B cell (primary cell): ENCODE measurements around the gene ELMO1. TPM values are rescaled to one million over a fixed set of nuclear protein-coding genes. Genes with fewer than 3 reads are reported as not detected.

Experiments used
- ATAC-seq: fragments of 200-7000 bp; cut with Tn5 transposase; one replicate; pipeline ENCODE4 v1.10.0; 2021; ENCODE audit warnings: low read depth, mild to moderate bottlenecking, moderate number of reproducible peaks, moderate library complexity
- CTCF ChIA-PET: fragments of 350-600 bp; sonication (Branson Sonifier 250); formaldehyde crosslinking; loops from one replicate; lab custom pipeline; 2021; ENCODE audit warnings: antibody characterized with exemption, inconsistent platforms; lab: Charles Lee
- POLR2A ChIA-PET: fragments of 350-600 bp; sonication (Branson Sonifier 250); formaldehyde crosslinking; loops from one replicate; lab custom pipeline; 2021; ENCODE audit warnings: antibody characterized with exemption; lab: Charles Lee
- DNase-seq: peaks from one replicate; pipeline ENCODE4 v3.0.0; 2013
- H2AFZ ChIP-seq: 2 replicates; pipeline ENCODE4 v1.6.1; 2012; ENCODE audit warnings: mild to moderate bottlenecking, low read depth, low read length; ENCODE audit not compliant: insufficient read depth, poor library complexity, severe bottlenecking
- H3K27ac ChIP-seq, 2 donors: 1 replicate in 1 of 2; 2 replicates in 1 of 2; pipeline ENCODE4 v1.5.1; 2012 to 2013; ENCODE audit warnings: low read length in 2 of 2, mild to moderate bottlenecking in 2 of 2, moderate library complexity in 1 of 2
- H3K27me3 ChIP-seq, 4 experiments: fragments of 200-600 bp in 1 of 4; sonication (generic) in 1 of 4; replicated peaks in 1 of 4; 1 replicate in 2 of 4; 2 replicates in 2 of 4; pipeline versions ENCODE4 v1.6.1 to v1.7.0; 2013 to 2016; ENCODE audit warnings: low read length in 3 of 4, mild to moderate bottlenecking in 2 of 4, mixed read lengths in 1 of 4, moderate library complexity in 1 of 4; ENCODE audit not compliant: insufficient read depth in 4 of 4, control insufficient read depth in 3 of 4; ENCODE audit errors: control extremely low read depth in 1 of 4
- H3K36me3 ChIP-seq, 2 experiments: replicated peaks in 1 of 2; 1 replicate in 1 of 2; 2 replicates in 1 of 2; pipeline versions ENCODE4 v1.6.1 to v1.7.1; 2013; ENCODE audit warnings: low read length in 1 of 2; ENCODE audit not compliant: insufficient read depth in 2 of 2, control insufficient read depth in 1 of 2; ENCODE audit errors: control extremely low read depth in 1 of 2, extremely low read depth in 1 of 2
- H3K4me1 ChIP-seq, 2 donors: fragments of 200-600 bp in 1 of 2; sonication (generic) in 1 of 2; 1 replicate in 1 of 2; 2 replicates in 1 of 2; pipeline versions ENCODE4 v1.5.1 to v1.6.1; 2013 to 2017; ENCODE audit warnings: low read length in 2 of 2; ENCODE audit not compliant: control insufficient read depth in 2 of 2, insufficient read depth in 2 of 2
- H3K4me2 ChIP-seq: replicated peaks from 2 replicates; pipeline ENCODE3; 2012; ENCODE audit warnings: mild to moderate bottlenecking, low read depth, low read length; ENCODE audit not compliant: poor library complexity, severe bottlenecking
- H3K4me3 ChIP-seq, 5 experiments: fragments of 200-600 bp in 1 of 5; sonication (generic) in 1 of 5; 1 replicate in 3 of 5; 2 replicates in 2 of 5; pipeline versions ENCODE4 v1.5.1 to v1.7.0; 2011 to 2016; ENCODE audit warnings: low read length in 4 of 5, mild to moderate bottlenecking in 4 of 5, low read depth in 2 of 5, control low read depth in 1 of 5, moderate library complexity in 1 of 5; ENCODE audit not compliant: insufficient read depth in 1 of 5; ENCODE audit errors: control extremely low read depth in 1 of 5, extremely low read depth in 1 of 5
- H3K79me2 ChIP-seq: fragments of 200-600 bp; sonication (generic); one replicate; pipeline ENCODE4 v1.6.0; 2016; ENCODE audit warnings: low read length; ENCODE audit not compliant: control insufficient read depth, insufficient read depth
- H3K9ac ChIP-seq: fragments of 200-600 bp; sonication (generic); 2 replicates; pipeline ENCODE4 v1.6.1; 2017; ENCODE audit warnings: mild to moderate bottlenecking, low read length, moderate library complexity
- H3K9me3 ChIP-seq, 3 donors: one replicate each; pipeline versions ENCODE4 v1.6.1 to v1.7.1; 2013; ENCODE audit warnings: low read length in 2 of 3; ENCODE audit not compliant: control insufficient read depth in 2 of 3, insufficient read depth in 1 of 3; ENCODE audit errors: control extremely low read depth in 1 of 3
- H4K20me1 ChIP-seq: 2 replicates; pipeline ENCODE4 v1.6.0; 2012; ENCODE audit warnings: mild to moderate bottlenecking, low read length; ENCODE audit not compliant: insufficient read depth, control insufficient read depth, poor library complexity, severe bottlenecking
- H3K27ac Mint-ChIP-seq: one replicate; pipeline ENCODE4 v1.8.0; 2021; ENCODE audit warnings: mixed read lengths
- H3K27me3 Mint-ChIP-seq: one replicate; pipeline ENCODE4 v1.8.0; 2021; ENCODE audit warnings: mixed read lengths
- H3K4me1 Mint-ChIP-seq: one replicate; pipeline ENCODE4 v1.8.0; 2021; ENCODE audit warnings: mixed read lengths
- H3K4me3 Mint-ChIP-seq: one replicate; pipeline ENCODE4 v1.8.0; 2021; ENCODE audit warnings: mixed read lengths
- H3K9me3 Mint-ChIP-seq: one replicate; pipeline ENCODE4 v1.8.0; 2022; ENCODE audit warnings: mixed read lengths; ENCODE audit not compliant: insufficient read depth
- EZH2 ChIP-seq: IDR thresholded peaks from 2 replicates; pipeline ENCODE4 v1.6.1; 2012; ENCODE audit warnings: borderline replicate concordance, low read depth, mild to moderate bottlenecking, moderate library complexity, low read length; ENCODE audit not compliant: insufficient read depth, poor library complexity, severe bottlenecking
- WGBS: methylation state at CpG from one replicate; pipeline ENCODE4 v1.1.5; 2013; ENCODE audit warnings: missing lambda C conversion rate; ENCODE audit not compliant: insufficient coverage; 5-methylcytosine and 5-hydroxymethylcytosine counted together
- intact Hi-C: fragments of 100-400 bp; cut with micrococcal nuclease; formaldehyde crosslinking; loops from one replicate; pipeline ENCODE4 v1.10.0; 2022
- polyA plus RNA-seq: library from polyadenylated mRNA; depleted of rRNA; stranded (reverse); fragments of >200 nt; gene quantifications from 2 replicates; pipeline ENCODE4 v1.2.3, GENCODE V29; 2012
- total RNA-seq, 2 donors: library from RNA; stranded (reverse); fragments of 120-200 nt in 1 of 2; gene quantifications; 1 replicate in 1 of 2; 2 replicates in 1 of 2; pipeline versions ENCODE4 v1.2.3 to v1.2.4, GENCODE V29; 2013 to 2022
- TF ChIP-seq, protein P1 (sequence below): fragments of 200-600 bp; IDR thresholded peaks from one replicate; pipeline ENCODE4 v1.8.0; 2022; ENCODE audit warnings: antibody characterized with exemption, mild to moderate bottlenecking

Gene ELMO1
- total and polyA plus RNA-seq, 2 donors (not counting 1 experiment from before 2014, with no cell fraction given): 44.7 to 177 TPM

DNA sequence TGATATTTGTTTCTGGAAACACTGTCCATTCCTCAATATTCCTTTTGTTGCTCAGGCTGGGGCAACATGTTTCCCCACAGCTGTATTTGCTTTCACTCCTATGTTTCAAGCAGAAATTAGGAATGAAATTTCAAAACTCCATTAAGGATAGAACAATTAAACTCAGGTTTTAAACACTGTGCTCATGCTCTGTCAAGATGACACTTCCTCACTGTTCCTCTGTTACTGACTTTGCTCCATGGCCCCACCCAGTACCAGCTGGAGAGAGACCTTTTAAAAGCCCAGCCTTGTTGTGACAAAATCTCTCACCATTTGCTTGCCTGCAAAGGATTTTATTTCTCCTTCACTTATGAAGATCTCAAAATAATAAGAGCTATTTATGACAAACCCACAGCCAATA, 197.4 kb downstream of the ELMO1 start:
- no peak overlapping the region for H3K9ac ChIP-seq
- peaks cover 8 to 38% of the 10 kb centered on the region in 2 experiments for H3K36me3 ChIP-seq
- DNase-seq (no peak), ATAC-seq (no peak)
- H3K79me2 ChIP-seq: peaks cover 7% of the 10 kb centered on the region
- ChIA-PET POLR2A (no interaction called here), CTCF (no interaction called here)
- no peak overlapping the region for H3K4me3 Mint-ChIP-seq
- H3K4me2 ChIP-seq: no peak overlapping the region
- H3K9me3 ChIP-seq: no peaks in the 10 kb centered on the region
- H3K27me3 Mint-ChIP-seq: no peaks in the 10 kb centered on the region
- H2AFZ ChIP-seq: no peak overlapping the region
- H3K4me3 ChIP-seq: no peak overlapping the region
- TF ChIP-seq, protein P1, sequence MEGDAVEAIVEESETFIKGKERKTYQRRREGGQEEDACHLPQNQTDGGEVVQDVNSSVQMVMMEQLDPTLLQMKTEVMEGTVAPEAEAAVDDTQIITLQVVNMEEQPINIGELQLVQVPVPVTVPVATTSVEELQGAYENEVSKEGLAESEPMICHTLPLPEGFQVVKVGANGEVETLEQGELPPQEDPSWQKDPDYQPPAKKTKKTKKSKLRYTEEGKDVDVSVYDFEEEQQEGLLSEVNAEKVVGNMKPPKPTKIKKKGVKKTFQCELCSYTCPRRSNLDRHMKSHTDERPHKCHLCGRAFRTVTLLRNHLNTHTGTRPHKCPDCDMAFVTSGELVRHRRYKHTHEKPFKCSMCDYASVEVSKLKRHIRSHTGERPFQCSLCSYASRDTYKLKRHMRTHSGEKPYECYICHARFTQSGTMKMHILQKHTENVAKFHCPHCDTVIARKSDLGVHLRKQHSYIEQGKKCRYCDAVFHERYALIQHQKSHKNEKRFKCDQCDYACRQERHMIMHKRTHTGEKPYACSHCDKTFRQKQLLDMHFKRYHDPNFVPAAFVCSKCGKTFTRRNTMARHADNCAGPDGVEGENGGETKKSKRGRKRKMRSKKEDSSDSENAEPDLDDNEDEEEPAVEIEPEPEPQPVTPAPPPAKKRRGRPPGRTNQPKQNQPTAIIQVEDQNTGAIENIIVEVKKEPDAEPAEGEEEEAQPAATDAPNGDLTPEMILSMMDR: no peak
- TF ChIP-seq EZH2: no peak
- peaks cover 13% of the 10 kb centered on the region for H3K4me1 Mint-ChIP-seq
- H4K20me1 ChIP-seq: peaks cover 8% of the 10 kb centered on the region
- H3K4me1 ChIP-seq: no peaks in the 10 kb centered on the region
- intact Hi-C loops: no loop called here
- no peak overlapping the region for H3K27ac ChIP-seq
- no peaks in the 10 kb centered on the region for H3K27me3 ChIP-seq
- no peak overlapping the region for H3K27ac Mint-ChIP-seq
- H3K9me3 Mint-ChIP-seq: no peaks in the 10 kb centered on the region

DNA sequence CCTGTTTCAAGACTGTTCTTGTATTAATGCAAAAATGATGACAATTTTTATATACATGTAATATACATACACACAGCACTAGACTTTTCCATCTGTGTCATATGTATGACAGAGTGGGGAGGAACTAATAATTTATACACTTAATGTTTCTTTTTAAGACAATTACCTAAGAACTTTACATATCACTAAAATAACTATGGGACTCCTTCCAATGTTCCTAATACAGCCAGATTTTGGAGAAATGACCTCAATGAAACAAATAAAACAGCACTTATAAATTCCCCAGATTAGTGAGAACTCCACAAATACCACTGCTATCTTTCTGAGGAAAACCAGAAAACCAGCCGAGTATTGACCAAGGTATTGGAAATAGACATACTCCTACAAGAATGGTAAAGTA, 199.4 kb downstream of the ELMO1 start:
- Mint-ChIP-seq H3K4me1 (peaks cover 13% of the 10 kb centered on the region), H3K4me3 (no peak overlapping the region), H3K27ac (no peak overlapping the region), H3K27me3 (no peaks in the 10 kb centered on the region), H3K9me3 (no peaks in the 10 kb centered on the region)
- H3K27me3 ChIP-seq: no peaks in the 10 kb centered on the region
- peaks cover 7% of the 10 kb centered on the region for H3K79me2 ChIP-seq
- intact Hi-C loops: no loop called here
- ChIA-PET POLR2A (no interaction called here), CTCF (interaction anchor here (1.2 to 1.7 kb wide), 3 partner anchors 13 to 47 kb away, joined by 3 to 4 read pairs (median 3); no protein-coding TSS in a partner anchor)
- WGBS: no CpG with 5 or more reads among the region's 1 CpG
- no peak overlapping the region for H3K4me2 ChIP-seq
- no peak for ATAC-seq
- no peak for DNase-seq
- no peak overlapping the region for H3K9ac ChIP-seq
- H2AFZ ChIP-seq: no peak overlapping the region
- H3K4me3 ChIP-seq: no peak overlapping the region
- peaks cover 8% of the 10 kb centered on the region for H4K20me1 ChIP-seq
- TF ChIP-seq EZH2: no peak
- TF ChIP-seq, protein P1: no peak
- H3K36me3 ChIP-seq: peaks cover 3 to 22% of the 10 kb centered on the region in 2 experiments
- no peak overlapping the region for H3K27ac ChIP-seq
- no peaks in the 10 kb centered on the region for H3K4me1 ChIP-seq
- H3K9me3 ChIP-seq: no peaks in the 10 kb centered on the region
